Activated T-cell treated with anti-CD3 and anti-CD28 coated beads for 1 hour (primary cell): ENCODE data around the gene SOWAHC.

ENCODE experiments used
- DNase-seq: peaks from one replicate; pipeline ENCODE4 v3.0.0-alpha.2; 2020; ENCODE audit warnings: low read depth

The SOWAHC gene

GRCh38 chr2:109646961-109647360 lies 32.8 kb downstream of the SOWAHC start:
- DNase-seq = no peak

GRCh38 chr2:109647636-109648035 lies 33.5 kb downstream of the SOWAHC start:
- no peak for DNase-seq

GRCh38 chr2:109648041-109648527 lies 33.9 kb downstream of the SOWAHC start:
- DNase-seq = no peak

DNA sequence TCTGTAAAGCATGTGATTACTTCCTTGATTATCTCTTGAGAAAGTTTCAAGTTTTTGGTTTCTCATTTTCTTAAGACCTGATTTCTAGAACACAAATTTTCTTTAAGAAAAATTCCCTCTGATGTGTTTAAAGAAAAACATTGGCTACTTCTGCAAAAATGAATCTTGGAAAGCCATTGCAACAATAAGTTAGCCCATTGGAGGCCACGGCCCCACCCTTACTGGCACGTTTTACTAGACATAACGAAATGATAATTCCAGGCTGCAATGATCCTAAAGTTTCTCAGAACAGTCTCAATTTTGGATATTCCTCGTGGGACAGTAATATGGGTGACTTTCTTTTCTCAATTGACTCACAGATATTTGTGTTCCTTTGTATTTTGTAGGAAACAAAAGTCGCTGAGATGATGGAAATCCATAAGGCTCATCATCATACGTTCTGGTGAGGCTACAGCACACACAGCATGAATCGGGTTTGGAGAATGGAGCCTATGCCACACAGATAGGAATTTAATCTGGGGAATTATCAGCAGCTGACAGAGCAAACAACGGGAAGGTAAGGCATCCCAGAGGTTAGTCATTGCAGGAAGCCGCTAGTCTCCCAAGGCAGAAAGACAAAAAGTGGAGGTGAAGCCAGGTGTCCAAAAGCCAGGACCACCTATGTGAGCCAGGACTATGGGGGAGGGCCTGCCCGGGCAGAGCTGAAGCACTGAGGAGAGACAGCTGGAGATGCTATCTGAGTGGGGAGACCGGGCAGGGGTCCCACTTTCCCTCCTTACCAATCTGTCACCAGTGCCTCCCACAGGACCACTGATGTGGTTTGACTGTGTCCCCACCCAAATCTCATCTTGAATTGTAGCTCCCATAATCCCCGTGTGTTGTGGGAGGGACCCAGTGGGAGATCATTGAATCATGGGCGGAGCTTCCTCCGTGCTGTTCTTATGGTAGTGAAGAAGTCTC lies 35.9 kb downstream of the SOWAHC start:
- DNase-seq = no peak

- DNase-seq = no peak
Observed at GRCh38 chr2:109654326-109655050, 40.3 kb downstream of the SOWAHC start.

DNA sequence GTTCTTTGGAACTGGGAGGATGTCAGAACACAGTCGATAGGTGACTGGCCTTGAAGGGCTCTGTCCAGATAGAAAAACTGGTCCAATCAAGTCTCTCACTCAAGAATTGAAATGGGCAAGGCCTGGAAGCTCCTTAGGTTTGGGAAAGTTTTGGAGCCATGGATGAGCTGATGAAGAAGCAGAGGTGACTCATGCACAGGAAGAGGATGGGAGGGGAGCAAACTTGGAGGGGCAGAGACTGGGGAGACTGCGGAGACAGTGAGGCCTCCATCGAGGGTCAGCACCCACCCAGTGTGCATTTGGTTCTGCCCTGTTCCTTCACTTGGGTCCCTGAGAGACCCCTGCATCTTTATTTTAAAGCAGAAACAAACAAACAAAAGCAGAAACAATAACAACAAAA lies 41.1 kb downstream of the SOWAHC start:
- DNase-seq = no peak

DNA sequence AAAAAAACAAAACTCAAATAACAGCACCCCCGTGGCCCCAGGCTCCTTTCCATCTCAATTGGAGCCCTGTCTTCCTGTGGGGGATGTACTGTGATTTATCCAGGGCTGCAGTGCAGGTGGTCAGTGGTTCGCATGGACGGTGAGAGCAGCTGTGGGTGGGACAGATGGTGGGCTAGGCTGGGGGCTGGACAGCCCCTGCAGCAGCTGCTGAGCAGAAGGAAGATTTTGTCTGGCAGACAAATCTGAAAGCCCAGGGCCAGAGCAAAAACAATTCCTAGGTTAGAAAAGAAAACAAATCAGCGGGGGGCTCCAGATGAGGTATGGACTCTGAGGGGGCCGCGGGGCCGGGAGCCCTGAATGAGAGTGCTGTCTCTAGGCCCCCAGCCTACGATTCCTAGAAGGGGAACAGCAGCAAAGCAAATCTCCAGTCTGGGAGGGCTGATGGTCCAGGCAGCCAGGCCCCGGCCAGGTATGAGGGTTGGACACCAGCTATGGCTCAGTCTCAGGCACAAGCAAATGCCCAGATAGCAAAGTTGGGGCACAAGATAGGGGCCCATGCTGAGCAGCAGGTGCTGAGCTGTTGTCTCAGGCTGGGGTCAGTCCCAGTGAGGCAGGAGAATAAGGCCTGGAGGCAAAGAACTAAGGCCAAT lies 45.4 kb downstream of the SOWAHC start:
- no peak for DNase-seq

- DNase-seq = no peak
Observed at GRCh38 chr2:109660046-109660860, 46.1 kb downstream of the SOWAHC start.

DNA sequence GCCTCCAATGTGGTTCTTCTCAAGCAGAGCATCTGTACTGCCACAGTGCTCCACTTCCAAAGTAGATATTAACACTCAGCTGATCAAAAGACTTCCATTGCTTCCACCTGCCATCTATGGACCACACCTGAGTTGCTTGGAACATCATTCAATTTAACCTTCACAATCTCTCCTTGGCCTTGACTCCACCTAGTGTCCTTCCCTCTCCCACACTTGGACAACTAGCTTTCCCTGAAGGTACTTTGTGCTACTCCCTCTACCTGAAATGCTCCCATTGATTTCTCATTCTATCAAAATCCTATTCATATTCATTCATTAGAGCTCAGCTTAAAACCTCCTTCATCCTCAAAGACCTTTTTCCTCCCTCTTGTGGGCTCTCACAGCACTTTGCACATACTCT lies 48.7 kb downstream of the SOWAHC start:
- DNase-seq = no peak

DNA sequence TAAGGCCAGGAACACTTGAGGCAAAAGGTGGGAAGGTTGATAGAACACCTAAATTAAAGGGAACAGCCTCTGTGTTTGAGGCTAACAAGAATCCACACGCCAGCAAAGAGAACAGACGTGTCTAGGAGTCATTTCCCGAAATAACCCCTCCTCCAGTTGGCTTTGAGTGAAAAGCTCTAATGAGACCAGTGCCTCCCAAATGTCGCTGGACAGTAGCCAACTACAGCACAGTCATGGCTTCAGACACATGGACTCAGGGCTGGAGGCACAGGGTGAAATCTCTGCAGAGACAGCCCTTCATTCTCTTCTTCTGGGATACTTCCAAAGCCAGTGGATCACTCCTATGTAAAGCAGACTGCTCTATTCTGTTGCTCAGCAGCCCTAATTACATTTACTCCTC lies 49.6 kb downstream of the SOWAHC start:
- DNase-seq = no peak

DNA sequence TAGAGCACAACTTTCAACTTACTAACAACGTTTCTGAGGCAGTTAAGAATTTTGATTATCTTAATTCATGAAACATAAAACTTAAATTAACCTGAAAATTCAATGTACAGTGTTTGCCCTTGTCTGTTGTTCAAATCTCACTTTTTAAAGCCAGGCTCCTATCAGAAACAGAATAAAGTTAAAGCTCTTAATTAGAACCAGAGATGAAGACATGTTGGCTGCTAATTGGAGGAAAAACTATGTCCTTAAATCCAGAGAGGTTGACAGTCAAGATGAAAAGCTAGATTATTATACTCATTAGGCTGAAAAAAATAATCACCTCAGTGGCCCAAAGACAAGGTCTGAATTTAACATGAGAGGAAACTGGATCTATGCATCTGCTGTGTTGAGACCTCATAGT lies 52.3 kb downstream of the SOWAHC start:
- no peak for DNase-seq
